ENCODE results near the gene GDNF.
"Not testable (repeated sequence)": the region's sequence is repeated elsewhere in the genome, so short reads cannot be mapped to it uniquely, and the experiment has no call there.

Gene GDNF

DNA sequence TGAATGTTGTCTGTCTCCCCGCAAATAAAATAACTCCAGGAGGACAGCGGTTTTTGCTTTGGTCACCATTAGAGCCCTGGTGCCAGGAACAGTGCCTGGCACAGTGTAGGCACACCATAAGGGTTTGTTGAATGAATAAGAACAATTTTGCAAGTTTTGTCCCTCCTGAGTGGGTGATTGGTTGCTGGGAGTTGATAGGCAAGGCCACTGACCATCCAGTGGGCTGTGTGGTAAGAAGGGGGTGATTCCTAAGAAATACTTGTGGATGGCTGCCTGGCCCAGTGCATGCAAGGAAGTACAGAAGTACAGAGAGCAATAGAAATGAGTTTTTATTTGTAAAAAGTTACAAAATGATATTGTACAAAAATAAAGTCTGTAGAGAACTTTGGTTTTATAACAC is 27.5 kb downstream of the GDNF start:
- no peak for ATAC-seq

DNA sequence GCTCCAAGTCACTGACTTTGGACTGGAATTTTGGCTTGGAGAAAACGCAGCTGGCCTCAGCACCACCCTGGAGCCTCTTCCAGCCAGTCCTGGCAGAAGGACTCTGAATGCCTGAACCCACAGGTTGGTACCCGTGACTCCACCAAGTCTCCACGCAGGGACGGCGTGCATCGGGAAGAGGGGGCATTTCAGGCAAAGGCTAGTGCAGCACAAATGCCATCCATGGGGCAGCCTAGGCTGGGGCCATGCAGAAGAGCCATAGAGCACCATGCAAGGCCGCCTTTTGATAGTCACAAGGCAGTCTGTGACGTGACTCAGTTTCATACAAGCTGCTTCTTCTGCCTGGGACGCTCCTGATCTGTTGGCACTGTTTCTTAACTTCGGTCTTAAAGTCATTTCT is 28.0 kb downstream of the GDNF start:
- no peak for ATAC-seq
- H3K4me3 Mint-ChIP-seq: no peak overlapping the region
- no peak overlapping the region for H3K27ac Mint-ChIP-seq

More for the DNA sequence above, 27.5 kb downstream of the GDNF start:
- Mint-ChIP-seq H3K27ac (no peak overlapping the region), H3K27me3 (peaks cover 35% of the 10 kb centered on the region), H3K4me1 (no peaks in the 10 kb centered on the region), H3K9me3 (no peaks in the 10 kb centered on the region), H3K36me3 (no peaks in the 10 kb centered on the region), H3K4me3 (no peak overlapping the region)

DNA sequence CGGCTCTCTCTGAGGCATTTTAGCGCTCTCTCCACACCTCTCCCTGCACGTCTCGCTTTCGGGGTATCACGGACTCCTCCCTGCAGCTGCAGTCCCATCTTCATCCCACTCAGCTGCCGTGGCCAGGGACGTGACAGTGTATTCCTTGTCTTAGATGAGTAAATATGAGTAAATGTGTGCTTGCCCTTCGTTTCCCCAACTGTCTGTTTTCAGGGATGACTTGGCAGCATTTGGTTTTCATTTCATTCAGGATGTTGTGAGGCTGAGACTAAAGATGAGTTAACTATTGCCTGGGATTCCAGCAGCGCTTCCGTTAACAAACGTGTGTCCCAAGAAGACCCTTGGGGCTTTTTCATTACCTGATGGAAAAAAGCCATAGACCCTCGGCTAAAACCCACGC is 29.5 kb downstream of the GDNF start:
- no peak overlapping the region for H3K27ac Mint-ChIP-seq
- peaks cover 3% of the 10 kb centered on the region for H3K9me3 Mint-ChIP-seq
- H3K4me1 Mint-ChIP-seq: no peaks in the 10 kb centered on the region
- H3K4me3 Mint-ChIP-seq: no peak overlapping the region
- peaks cover 35% of the 10 kb centered on the region for H3K27me3 Mint-ChIP-seq
- no peak for ATAC-seq
- H3K36me3 Mint-ChIP-seq: no peaks in the 10 kb centered on the region

More for the DNA sequence above, 28.0 kb downstream of the GDNF start:
- no peaks in the 10 kb centered on the region for H3K36me3 Mint-ChIP-seq
- H3K9me3 Mint-ChIP-seq: peaks cover 3% of the 10 kb centered on the region
- H3K27me3 Mint-ChIP-seq: peaks cover 40% of the 10 kb centered on the region
- H3K4me1 Mint-ChIP-seq: no peaks in the 10 kb centered on the region

DNA sequence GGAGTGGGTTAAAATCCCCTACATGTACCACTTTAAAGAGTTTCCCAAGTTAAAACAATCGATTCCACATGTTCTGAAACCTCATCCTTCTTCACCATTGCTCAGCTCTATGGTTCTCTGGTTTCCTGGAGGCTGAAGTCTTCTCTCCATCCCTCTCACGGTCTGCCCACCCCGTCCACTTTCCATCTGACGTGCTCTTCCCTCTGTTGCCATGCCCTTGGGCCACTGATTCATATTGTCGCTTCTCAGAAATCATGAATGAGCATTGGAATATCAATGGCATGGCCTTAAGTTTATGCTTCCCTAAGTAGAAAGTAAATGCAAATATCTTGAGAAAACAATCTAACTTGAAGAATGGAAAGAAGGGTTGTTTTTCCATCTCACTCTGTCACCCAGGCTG is 30.9 kb downstream of the GDNF start:
- Mint-ChIP-seq H3K4me3 (no peak overlapping the region), H3K36me3 (no peaks in the 10 kb centered on the region), H3K27ac (no peak overlapping the region), H3K4me1 (no peaks in the 10 kb centered on the region), H3K27me3 (peaks cover 42% of the 10 kb centered on the region), H3K9me3 (peaks cover 3% of the 10 kb centered on the region)
- ATAC-seq: no peak

DNA sequence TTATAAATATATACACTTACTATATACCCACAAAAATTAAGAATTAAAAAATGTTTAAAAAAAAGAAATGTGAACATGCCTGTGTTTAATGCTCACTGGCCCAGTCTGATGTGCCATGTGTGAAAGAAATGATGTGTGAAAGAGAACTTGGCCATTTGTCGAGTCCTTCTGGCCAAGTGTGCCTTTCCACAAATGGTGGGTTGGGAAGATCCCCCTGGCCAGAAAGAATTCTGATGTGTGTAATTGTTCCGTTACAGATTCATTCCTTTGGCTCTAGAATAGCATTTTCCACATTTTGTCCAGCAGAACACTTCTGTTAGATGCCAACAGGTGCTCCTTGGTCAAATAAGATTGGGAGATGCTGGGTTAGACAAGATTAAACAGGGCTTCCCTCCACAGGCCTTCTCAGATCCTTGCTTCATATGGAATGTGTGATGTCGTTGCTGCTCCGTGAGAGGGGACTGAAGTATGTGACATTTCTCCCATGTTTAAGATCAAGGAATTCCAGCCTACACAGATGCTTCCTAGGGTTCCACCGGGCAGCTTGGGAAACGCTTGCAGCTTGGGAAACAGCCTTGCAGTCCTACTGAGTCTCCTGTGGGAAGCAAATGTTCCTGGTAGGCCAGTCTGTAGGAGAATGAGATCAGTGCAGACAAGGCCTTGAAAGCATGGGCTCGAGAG is 32.1 kb downstream of the GDNF start:
- H3K36me3 Mint-ChIP-seq: no peaks in the 10 kb centered on the region
- peaks cover 40% of the 10 kb centered on the region for H3K27me3 Mint-ChIP-seq
- H3K27ac Mint-ChIP-seq: no peak overlapping the region
- H3K4me1 Mint-ChIP-seq: no peaks in the 10 kb centered on the region
- ATAC-seq: no peak
- peaks cover 3% of the 10 kb centered on the region for H3K9me3 Mint-ChIP-seq
- no peak overlapping the region for H3K4me3 Mint-ChIP-seq

DNA sequence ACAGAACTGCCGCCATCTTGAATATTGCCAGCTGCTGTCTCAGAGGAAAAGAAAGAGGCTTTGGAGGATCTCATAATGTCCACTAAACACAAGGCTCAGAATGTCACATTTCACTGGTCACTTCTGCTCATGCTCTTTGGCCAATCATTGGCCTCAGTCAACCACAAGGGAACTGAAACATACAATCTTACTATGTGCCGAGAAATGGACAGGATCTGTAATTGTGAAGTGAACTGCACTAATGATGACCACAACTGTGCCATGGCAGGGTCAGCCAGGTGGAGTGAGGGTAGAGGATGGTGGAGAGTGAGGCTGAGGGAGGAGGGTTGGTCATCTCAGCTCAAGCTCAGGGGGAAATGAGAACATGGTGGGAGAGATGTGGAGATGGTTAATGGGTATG is 32.8 kb downstream of the GDNF start:
- H3K27ac Mint-ChIP-seq: no peak overlapping the region
- ATAC-seq: no peak
- H3K27me3 Mint-ChIP-seq: peaks cover 33% of the 10 kb centered on the region
- no peaks in the 10 kb centered on the region for H3K4me1 Mint-ChIP-seq
- no peaks in the 10 kb centered on the region for H3K36me3 Mint-ChIP-seq
- no peak overlapping the region for H3K4me3 Mint-ChIP-seq
- H3K9me3 Mint-ChIP-seq: peaks cover 3% of the 10 kb centered on the region

DNA sequence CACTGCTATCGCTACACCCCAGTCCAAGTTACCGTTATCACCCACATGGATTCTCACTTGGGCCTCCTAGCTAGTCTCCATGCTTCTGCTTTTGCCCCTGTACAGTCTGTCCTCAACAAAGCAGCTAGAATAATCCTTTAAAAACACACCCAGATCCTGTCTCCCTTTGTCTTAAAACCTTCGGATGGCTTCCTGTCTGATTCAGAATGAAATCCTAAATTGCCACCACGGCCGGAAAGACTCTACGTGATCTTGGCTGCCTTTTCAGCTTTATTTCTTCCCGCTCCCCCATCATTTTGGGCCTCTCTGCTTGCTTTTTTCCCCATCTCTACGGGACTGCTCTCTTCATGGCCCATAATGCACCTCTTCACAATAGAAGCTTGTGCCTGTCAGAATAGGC is 33.4 kb downstream of the GDNF start:
- no peak overlapping the region for H3K4me3 Mint-ChIP-seq
- no peaks in the 10 kb centered on the region for H3K36me3 Mint-ChIP-seq
- H3K9me3 Mint-ChIP-seq: peaks cover 3% of the 10 kb centered on the region
- peaks cover 31% of the 10 kb centered on the region for H3K27me3 Mint-ChIP-seq
- no peaks in the 10 kb centered on the region for H3K4me1 Mint-ChIP-seq
- no peak for ATAC-seq
- H3K27ac Mint-ChIP-seq: no peak overlapping the region

DNA sequence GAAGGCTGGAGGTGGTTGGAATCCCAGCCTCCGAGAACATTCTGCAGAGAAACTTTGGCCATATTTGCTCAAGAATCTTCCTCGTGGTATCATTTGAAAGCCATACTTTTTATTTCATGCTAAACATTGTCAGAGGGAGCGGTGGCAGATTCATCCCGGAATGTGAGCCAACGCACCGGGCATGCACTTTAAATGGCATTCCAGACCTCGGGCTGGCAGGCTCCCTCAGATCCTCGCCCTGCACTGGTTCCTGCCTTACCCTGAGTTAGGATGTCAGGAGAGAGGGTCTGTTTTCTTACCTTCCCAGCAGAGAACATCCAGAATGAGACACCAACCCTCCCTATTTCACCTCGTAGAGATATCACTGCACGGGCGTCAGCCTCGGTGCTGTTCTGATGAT is 33.8 kb downstream of the GDNF start:
- Mint-ChIP-seq H3K27ac (no peak overlapping the region), H3K36me3 (no peaks in the 10 kb centered on the region), H3K27me3 (peaks cover 31% of the 10 kb centered on the region), H3K9me3 (peaks cover 3% of the 10 kb centered on the region), H3K4me1 (no peaks in the 10 kb centered on the region), H3K4me3 (no peak overlapping the region)
- ATAC-seq: no peak

DNA sequence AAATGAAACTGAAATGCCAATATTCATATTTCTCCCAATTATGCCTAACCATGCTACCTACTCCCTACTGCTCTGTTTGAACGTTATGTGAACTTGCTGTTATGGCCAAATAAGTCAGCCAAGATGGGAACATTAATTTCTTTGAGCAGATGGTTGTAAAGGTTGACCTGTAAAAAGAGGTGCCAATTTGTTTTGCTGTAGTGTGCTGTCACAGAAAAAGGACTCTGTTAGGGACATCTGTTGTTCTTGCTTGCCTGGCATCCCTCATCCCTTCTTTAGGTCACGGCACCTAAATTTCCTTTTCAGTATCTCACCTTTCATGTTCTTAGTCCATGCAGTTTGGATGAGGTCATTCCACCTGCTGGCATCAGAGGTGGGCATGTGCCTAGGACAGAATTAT is 35.4 kb downstream of the GDNF start:
- Mint-ChIP-seq H3K27me3 (peaks cover 31% of the 10 kb centered on the region), H3K4me1 (no peaks in the 10 kb centered on the region), H3K36me3 (no peaks in the 10 kb centered on the region), H3K4me3 (no peak overlapping the region), H3K9me3 (peaks cover 6% of the 10 kb centered on the region), H3K27ac (no peak overlapping the region)
- no peak for ATAC-seq

DNA sequence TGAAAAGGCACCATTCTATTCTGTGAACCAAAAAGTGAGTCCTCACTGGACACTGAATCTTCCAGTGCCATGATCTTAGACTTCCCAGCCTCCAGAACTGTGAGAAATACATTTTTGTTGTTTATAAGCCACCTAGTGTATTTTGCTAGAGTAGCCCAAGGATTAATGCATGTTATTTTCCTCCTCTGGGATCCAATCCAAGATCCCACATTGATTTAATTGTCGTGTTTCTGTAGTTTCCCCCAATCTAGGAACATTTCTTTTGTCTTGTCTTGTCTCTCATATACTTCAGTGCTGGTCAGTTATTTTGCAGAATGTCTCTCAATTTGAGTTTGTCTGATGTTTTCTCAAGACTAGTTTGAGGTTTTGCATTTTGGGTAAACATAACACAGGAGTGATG is 36.4 kb downstream of the GDNF start:
- no peaks in the 10 kb centered on the region for H3K4me1 Mint-ChIP-seq
- H3K27ac Mint-ChIP-seq: no peak overlapping the region
- peaks cover 23% of the 10 kb centered on the region for H3K27me3 Mint-ChIP-seq
- no peak overlapping the region for H3K4me3 Mint-ChIP-seq
- no peaks in the 10 kb centered on the region for H3K36me3 Mint-ChIP-seq
- peaks cover 6% of the 10 kb centered on the region for H3K9me3 Mint-ChIP-seq
- ATAC-seq: no peak

DNA sequence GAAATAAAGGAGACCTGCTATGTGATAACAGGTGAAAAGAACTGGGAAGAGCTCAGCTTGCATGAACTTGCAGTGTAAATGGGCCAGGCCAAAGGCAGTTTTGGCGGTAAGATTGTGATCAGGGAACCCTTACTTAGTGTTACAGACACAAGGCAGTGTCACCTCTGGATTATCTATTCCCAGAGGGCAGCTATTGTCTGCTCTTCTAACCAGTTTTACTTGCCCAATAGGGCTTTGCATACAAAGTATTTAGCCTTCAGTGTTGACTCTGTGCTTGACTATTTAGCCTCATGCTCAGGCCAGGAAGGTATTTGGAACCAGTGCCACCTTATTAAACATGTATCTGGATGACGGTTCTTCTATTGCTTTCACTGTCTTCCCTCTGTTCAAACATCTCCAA is 38.3 kb downstream of the GDNF start:
- Mint-ChIP-seq H3K27ac (no peak overlapping the region), H3K4me1 (no peaks in the 10 kb centered on the region)
- ATAC-seq: no peak

DNA sequence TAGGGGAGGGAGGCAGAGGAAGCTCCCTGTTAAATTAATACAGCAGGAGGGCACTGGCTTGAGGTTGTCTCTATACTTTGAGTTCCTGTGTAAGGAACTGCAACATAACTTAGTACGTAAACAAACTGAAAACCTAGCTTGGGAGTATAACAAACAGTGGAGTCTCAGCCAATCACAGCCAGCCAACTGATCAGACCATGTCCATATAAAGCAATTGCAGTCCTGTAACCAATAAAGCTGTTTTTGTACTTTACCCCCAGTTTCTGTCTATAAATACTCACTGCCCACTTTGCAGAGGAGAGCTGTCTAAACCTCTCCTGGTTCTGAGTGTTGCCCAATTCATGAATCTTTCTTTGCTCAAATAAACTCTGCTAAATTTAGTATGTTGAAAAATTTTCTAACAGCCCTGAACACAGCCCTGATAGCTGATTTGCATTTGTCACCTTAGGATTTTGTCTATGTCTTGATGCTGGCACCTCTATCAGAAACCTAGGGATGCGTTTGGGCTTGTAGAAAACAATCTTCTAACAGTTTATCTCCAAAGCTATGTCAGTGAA is 39.9 kb downstream of the GDNF start:
- Mint-ChIP-seq H3K4me3 (no peak overlapping the region), H3K9me3 (peaks cover 8% of the 10 kb centered on the region), H3K27me3 (peaks cover 8% of the 10 kb centered on the region), H3K36me3 (no peaks in the 10 kb centered on the region), H3K27ac (no peak overlapping the region), H3K4me1 (no peaks in the 10 kb centered on the region)
- ATAC-seq: no peak

More for the DNA sequence above, 38.3 kb downstream of the GDNF start:
- Mint-ChIP-seq H3K27me3 (peaks cover 9% of the 10 kb centered on the region), H3K36me3 (no peaks in the 10 kb centered on the region), H3K9me3 (peaks cover 6% of the 10 kb centered on the region), H3K4me3 (no peak overlapping the region)

DNA sequence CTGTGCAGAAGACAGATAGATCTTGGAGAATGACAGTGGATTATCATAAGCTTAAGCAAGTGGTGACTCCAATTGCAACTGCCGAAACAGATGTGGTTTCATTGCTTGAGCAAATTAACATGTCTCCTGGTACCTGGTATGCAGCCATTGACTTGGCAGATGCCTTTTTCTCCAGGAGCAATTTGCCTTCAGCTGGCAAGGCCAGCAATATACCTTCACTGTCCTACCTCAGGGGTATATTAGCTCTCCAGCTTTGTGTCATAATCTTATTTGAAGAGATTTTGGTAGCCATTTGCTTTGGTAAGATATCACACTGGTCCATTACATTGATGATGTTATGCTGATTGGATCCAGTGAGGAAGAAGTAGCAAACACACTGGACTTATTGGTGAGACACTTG is 43.4 kb downstream of the GDNF start:
- H3K36me3 Mint-ChIP-seq, H3K4me3 Mint-ChIP-seq, ATAC-seq, H3K4me1 Mint-ChIP-seq, H3K27ac Mint-ChIP-seq: not testable (repeated sequence)
- Mint-ChIP-seq H3K9me3 (peaks cover 26% of the 10 kb centered on the region), H3K27me3 (peaks cover 19% of the 10 kb centered on the region)

DNA sequence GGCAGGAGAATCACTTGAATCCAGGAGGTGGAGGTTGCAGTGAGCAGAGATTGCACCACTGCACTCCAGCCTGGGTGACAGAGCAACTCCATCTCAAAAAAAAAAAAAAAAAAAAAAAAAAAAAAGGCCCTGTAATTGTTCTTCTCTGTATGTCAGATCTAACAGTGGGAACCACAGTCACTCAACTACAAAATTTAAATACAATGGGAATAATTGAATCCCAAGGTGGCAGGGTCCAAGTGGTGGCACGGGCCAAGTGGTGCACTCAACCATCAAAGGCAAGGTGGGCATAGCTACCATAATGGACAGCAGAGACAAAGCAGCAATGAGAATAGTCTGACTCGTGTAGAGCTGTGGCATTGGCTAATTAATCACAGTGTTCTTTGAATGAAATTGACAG is 44.5 kb downstream of the GDNF start:
- Mint-ChIP-seq H3K9me3 (peaks cover 24% of the 10 kb centered on the region), H3K27me3 (peaks cover 19% of the 10 kb centered on the region)
- H3K27ac Mint-ChIP-seq, H3K4me1 Mint-ChIP-seq, H3K36me3 Mint-ChIP-seq, H3K4me3 Mint-ChIP-seq, ATAC-seq: not testable (repeated sequence)

DNA sequence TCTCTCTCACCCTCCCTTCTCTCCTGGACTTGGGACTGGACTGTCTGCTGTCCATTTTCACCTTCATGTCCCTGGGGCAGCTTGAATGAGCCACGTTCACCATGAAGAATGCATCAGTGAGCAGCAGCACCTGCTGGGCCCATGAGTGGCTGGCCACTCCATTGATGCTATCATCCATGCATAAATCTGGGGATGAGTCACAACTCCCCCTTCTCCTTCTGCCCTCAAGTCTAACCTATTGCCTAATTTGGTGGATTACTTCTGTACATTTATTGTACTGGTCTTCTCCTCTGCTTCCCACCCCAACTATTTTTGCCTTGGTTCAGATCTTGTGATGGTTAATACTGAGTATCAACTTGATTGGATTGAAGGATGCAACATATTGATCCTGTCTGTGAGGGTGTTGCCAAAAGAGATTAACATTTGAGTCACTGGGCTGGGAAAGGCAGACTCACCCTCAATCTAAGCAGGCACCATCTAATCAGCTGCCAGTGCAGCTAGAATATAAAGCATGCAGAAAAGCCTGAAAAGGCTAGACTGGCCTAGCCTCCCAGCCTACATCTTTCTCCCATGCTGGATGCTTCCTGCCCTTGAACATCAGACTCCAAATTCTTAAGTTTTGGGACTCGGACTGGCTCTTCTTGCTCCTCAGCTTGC is 46.7 kb downstream of the GDNF start:
- Mint-ChIP-seq H3K36me3 (no peaks in the 10 kb centered on the region), H3K9me3 (peaks cover 23% of the 10 kb centered on the region), H3K27me3 (peaks cover 30% of the 10 kb centered on the region), H3K4me1 (no peaks in the 10 kb centered on the region), H3K27ac (no peak overlapping the region), H3K4me3 (no peak overlapping the region)
- no peak for ATAC-seq

DNA sequence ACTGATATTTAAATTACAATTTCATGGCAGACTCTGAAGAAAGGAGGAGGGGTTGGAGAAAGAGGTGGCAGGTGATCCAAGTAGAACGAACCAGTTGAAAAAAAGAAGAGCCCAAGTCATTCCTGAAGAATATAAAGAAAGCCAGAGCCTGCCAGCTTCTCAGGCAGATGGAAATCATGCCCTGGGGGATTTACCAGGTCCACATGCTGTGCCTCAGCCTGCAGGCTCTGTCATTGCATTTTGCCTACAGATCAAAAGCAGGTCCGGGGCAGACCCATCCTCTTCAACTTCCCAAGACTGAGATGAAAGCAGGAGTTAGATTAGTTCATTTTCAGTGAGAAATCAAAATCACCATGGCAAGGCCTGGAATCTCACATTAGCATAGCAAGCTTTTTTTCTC is 48.5 kb downstream of the GDNF start:
- Mint-ChIP-seq H3K27me3 (peaks cover 31% of the 10 kb centered on the region), H3K4me1 (no peaks in the 10 kb centered on the region), H3K27ac (no peak overlapping the region), H3K9me3 (peaks cover 20% of the 10 kb centered on the region), H3K4me3 (no peak overlapping the region), H3K36me3 (no peaks in the 10 kb centered on the region)
- ATAC-seq: no peak

Measured in stimulated activated memory B cell treated with anti-CD40 and anti-IgM and Interleukin-4, amounts not matched to agents 10 μg/mL and 1 μg/mL and 100 μg/mL, for 72 hours (primary cell).